Sigmoid colon (tissue), 7 donors: ENCODE measurements around the gene NELFB. TPM values are rescaled to one million over a fixed set of nuclear protein-coding genes. Genes with fewer than 3 reads are reported as not detected.

ENCODE experiments used
- DNase-seq: peaks from one replicate; pipeline ENCODE4 v3.0.0-alpha.2; 2019
- H3K27ac ChIP-seq, 4 donors: fragments of 200-600 bp; sonication (generic); one replicate each; pipeline ENCODE4 v1.5.1; 2016 to 2019; ENCODE audit warnings: mild to moderate bottlenecking in 1 of 4
- H3K27me3 ChIP-seq, 3 donors: fragments of 200-600 bp; sonication (generic); one replicate each; pipeline ENCODE4 v1.5.1; 2019; ENCODE audit warnings: mild to moderate bottlenecking in 1 of 3
- H3K36me3 ChIP-seq, 4 donors: fragments of 200-600 bp; sonication (generic); one replicate each; pipeline ENCODE4 v1.5.1; 2016 to 2019
- H3K4me1 ChIP-seq, 4 donors: fragments of 200-600 bp; sonication (generic); one replicate each; pipeline ENCODE4 v1.5.1; 2017 to 2019
- H3K4me3 ChIP-seq, 4 donors: fragments of 200-600 bp; sonication (generic); one replicate each; pipeline ENCODE4 v1.5.1; 2017 to 2019; ENCODE audit warnings: mild to moderate bottlenecking in 2 of 4, moderate library complexity in 1 of 4
- H3K9me3 ChIP-seq, 4 donors: fragments of 200-600 bp in 3 of 4; sonication (generic) in 3 of 4; one replicate each; pipeline versions ENCODE4 v1.5.1 to v1.6.1; 2013 to 2019
- EP300 ChIP-seq, 4 donors: sonication (generic); formaldehyde crosslinking; IDR thresholded peaks; one replicate each; pipeline ENCODE4 v1.6.1; 2017; ENCODE audit warnings: antibody characterized with exemption in 4 of 4
- POLR2A ChIP-seq, 2 donors: fragments of 450-650 bp; IDR thresholded peaks; one replicate each; pipeline ENCODE4 v1.6.1; 2016; ENCODE audit warnings: antibody characterized with exemption in 2 of 2, mild to moderate bottlenecking in 2 of 2, moderate library complexity in 2 of 2
- POLR2AphosphoS5 ChIP-seq, 4 donors: sonication (generic); formaldehyde crosslinking; IDR thresholded peaks; one replicate each; pipeline ENCODE4 v1.6.1; 2017; ENCODE audit warnings: antibody characterized with exemption in 4 of 4
- WGBS, 2 donors: extraction: QIAGEN DNeasy Blood & Tissue Kit; methylation state at CpG; one replicate each; pipeline ENCODE4 v1.1.7; 2013; 5-methylcytosine and 5-hydroxymethylcytosine counted together
- intact Hi-C: fragments of 100-400 bp; cut with DNase I; formaldehyde crosslinking; loops from one replicate; pipeline ENCODE4 v1.15.1; 2023
- polyA plus RNA-seq, 3 donors: library from polyadenylated mRNA; stranded (reverse); fragments of 200-250 nt; gene quantifications; one replicate each; pipeline ENCODE4 v1.2.3, GENCODE V29; 2013
- total RNA-seq, 4 donors: library from RNA; depleted of rRNA; stranded (reverse); fragments of >200 nt; gene quantifications; one replicate each; pipeline ENCODE4 v1.1.0, GENCODE V29; 2016
- TF ChIP-seq, protein P1 (sequence below), 4 experiments: fragments of 450-650 bp in 3 of 4; fragments of 200-600 bp in 1 of 4; IDR thresholded peaks; one replicate each; pipeline ENCODE4 v1.5.1; 2016 to 2019; ENCODE audit warnings: antibody characterized with exemption in 4 of 4, mild to moderate bottlenecking in 3 of 4, moderate library complexity in 2 of 4
- donor health status: healthy with polysubstance abuse.
- donor health status: Bipolar disorder and iron deficiency.
- donor health status: healthy.

Gene NELFB
- total and polyA plus RNA-seq, 7 donors: 24.7 to 70.5 (median 36.5) TPM

DNA sequence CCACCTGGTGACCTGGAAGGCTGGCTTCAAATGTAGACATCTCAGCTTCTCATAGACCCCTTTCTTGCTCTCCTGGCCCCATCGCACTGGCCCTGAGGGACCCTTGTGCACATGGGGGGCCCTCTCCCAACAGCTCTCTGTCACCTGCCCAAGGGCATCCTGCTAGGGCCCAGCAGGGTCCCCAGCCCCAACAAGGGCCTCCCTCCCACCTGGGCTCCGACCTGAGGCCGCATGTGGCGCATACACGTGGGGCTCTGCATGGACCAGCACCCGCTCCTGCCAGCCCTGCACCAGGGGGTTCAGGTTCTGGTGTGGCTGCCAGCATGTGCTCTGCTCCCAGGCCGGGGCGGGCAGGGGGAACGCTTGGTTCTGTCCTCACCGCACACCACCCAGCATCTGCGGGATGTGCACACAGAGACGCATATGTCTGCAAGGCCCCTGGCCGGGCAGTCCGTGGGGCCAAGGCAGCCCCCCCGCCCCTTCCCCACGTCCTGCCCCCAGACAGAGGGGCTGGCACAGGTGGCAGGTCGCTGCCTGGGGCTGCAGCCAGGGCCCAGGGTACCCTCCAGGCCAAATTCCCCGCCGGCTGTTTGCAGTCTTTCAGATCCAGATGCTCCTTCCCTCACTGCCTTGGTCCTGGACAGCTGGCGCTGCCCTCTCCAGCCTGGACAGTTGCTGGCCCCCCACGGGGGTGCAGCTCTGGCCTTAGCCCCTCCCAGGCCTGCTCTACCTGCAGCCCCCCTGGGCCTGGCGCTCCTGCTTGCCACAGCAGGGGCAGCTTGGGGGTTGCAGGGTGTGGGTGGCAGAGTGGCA, 64.8 kb downstream of the NELFB start:
- no peak for TF ChIP-seq EP300 (IDR thresholded peaks at IDR 0.05)
- TF ChIP-seq, protein P1, sequence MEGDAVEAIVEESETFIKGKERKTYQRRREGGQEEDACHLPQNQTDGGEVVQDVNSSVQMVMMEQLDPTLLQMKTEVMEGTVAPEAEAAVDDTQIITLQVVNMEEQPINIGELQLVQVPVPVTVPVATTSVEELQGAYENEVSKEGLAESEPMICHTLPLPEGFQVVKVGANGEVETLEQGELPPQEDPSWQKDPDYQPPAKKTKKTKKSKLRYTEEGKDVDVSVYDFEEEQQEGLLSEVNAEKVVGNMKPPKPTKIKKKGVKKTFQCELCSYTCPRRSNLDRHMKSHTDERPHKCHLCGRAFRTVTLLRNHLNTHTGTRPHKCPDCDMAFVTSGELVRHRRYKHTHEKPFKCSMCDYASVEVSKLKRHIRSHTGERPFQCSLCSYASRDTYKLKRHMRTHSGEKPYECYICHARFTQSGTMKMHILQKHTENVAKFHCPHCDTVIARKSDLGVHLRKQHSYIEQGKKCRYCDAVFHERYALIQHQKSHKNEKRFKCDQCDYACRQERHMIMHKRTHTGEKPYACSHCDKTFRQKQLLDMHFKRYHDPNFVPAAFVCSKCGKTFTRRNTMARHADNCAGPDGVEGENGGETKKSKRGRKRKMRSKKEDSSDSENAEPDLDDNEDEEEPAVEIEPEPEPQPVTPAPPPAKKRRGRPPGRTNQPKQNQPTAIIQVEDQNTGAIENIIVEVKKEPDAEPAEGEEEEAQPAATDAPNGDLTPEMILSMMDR (IDR thresholded peaks at IDR 0.05): no peak
- TF ChIP-seq POLR2AphosphoS5 (IDR thresholded peaks at IDR 0.05): no peak
- no peak for TF ChIP-seq POLR2A (IDR thresholded peaks at IDR 0.05)
- peaks cover 13 to 29% (median 27%) of the 10 kb centered on the region in 3 donors for H3K27me3 ChIP-seq
- 86 to 93% methylated on average over 22 of the region's 22 CpGs for WGBS, 2 donors
- no peaks in the 10 kb centered on the region for H3K9me3 ChIP-seq
- intact Hi-C loops: no loop called here
- H3K36me3 ChIP-seq: no peaks in the 10 kb centered on the region
- no peak overlapping the region for H3K27ac ChIP-seq
- no peak overlapping the region for H3K4me3 ChIP-seq
- peaks cover 0 to 25% (median 15%) of the 10 kb centered on the region in 4 donors for H3K4me1 ChIP-seq
- peak; percentile 53 for DNase-seq

DNA sequence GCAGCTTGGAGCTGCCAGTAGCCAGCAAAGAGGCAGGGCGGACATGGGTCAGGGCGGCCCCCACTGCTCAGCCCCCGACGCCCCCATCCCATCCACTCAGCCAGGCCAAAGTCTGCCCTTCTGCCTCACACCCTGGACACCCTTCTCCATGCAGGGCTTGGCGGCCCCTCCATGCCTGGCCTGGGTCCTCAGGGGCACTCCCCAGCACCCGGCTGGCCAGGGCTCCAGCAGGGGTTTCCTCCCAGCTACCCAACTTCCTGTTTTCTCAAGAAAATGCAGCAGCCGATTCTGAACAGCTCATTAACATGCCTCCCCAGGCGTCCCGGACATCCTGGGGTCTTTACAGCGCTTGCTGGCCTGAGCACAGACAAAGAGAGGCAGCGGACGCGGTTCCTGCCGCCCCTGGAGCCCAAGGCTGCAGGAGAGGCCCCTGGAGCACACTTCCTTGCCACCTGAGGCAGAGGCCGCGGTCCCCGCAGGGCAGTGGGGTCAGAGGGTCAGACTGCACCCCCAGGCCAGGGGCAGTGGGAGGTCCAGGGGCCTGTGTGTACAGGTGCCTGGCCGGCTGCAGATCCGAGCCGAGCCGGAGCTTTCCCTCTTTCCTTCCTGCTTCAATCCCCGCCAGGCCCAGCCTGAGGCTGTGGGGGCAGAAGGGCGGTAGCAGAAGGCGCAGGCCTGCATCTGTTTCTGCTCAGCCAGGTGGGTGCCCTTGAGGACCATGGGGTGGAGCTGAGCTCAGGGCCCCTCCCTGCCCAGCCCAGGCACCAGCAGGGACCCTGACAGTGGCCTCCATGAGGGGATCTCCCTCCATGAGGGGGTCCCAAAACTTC, 65.6 kb downstream of the NELFB start:
- H3K4me1 ChIP-seq: peaks cover 0 to 17% (median 10%) of the 10 kb centered on the region in 4 donors
- H3K27me3 ChIP-seq: peaks cover 13 to 23% (median 19%) of the 10 kb centered on the region in 3 donors
- H3K27ac ChIP-seq: no peak overlapping the region
- WGBS, 2 donors: 48 to 82% methylated on average over 24 of the region's 24 CpGs
- intact Hi-C loops: no loop called here
- no peaks in the 10 kb centered on the region for H3K36me3 ChIP-seq
- peak; percentile 59 for DNase-seq
- H3K9me3 ChIP-seq: no peaks in the 10 kb centered on the region
- TF ChIP-seq EP300 (IDR thresholded peaks at IDR 0.05): no peak
- TF ChIP-seq, protein P1 (IDR thresholded peaks at IDR 0.05): no peak
- TF ChIP-seq POLR2AphosphoS5 (IDR thresholded peaks at IDR 0.05): no peak
- no peak for TF ChIP-seq POLR2A (IDR thresholded peaks at IDR 0.05)
- H3K4me3 ChIP-seq: no peak overlapping the region

DNA sequence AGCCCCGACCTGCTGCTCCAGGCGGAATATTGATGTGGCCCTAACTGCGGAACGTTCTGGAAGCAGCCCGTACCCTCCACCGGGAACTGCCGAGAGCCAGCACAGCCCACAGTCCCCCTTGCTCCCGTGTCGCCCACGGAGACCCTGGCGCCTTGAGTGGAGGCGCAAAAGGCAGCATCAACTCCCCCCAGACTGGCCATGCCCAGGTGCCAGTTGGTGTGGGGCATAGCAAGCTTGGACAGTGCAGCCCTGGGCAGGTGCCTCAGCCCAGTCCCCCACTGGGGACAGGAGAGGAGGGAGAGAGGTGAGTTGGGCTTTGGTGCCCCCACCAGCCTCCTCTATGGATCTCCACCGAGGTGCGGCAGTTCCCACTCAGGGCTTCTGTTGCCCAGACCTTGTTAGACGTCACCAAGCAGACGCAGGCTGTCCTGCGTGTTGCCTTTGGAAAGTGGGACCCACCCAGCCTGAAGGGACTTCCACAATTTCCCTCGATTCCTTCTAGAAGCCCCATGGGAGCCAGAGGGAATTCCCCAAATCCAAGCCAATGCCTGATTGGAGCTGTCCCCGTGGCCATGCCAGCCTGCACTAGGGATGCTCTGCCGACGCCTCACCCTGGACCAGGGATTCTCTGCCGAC, 66.7 kb downstream of the NELFB start:
- Histone ChIP-seq H3K9me3 (no peaks in the 10 kb centered on the region), H3K27ac (no peak overlapping the region), H3K27me3 (peaks cover 2 to 13% (median 8%) of the 10 kb centered on the region in 3 donors), H3K4me1 (peaks cover 0 to 6% (median under 1%) of the 10 kb centered on the region in 4 donors), H3K4me3 (no peak overlapping the region), H3K36me3 (no peaks in the 10 kb centered on the region)
- DNase-seq: peak; percentile 38
- intact Hi-C loops: no loop called here
- 94 to 95% methylated on average over 22 of the region's 22 CpGs for WGBS, 2 donors
- TF ChIP-seq POLR2A (IDR thresholded peaks at IDR 0.05): no peak
- TF ChIP-seq, protein P1 (IDR thresholded peaks at IDR 0.05): no peak
- TF ChIP-seq POLR2AphosphoS5 (IDR thresholded peaks at IDR 0.05): no peak
- no peak for TF ChIP-seq EP300 (IDR thresholded peaks at IDR 0.05)

Other genes with a start within 250 kb of the NELFB start
- gene ABCA2, start 227.1 kb upstream of the NELFB start, total RNA-seq: 10 to 100 TPM in 3 of 4 donors, 1 to 10 TPM in 1; 9.2 to 19.7 (median 13.2) TPM
- 10 to 100 TPM in 1 of 3 donors, 1 to 10 TPM in 2; 6.0 to 28.6 (median 9.0) TPM for gene ABCA2, start 227.1 kb upstream of the NELFB start, polyA plus RNA-seq
- gene FUT7, start 223.2 kb upstream of the NELFB start, total RNA-seq: 1 to 10 TPM in 1 of 4 donors, under 1 TPM in 2, not detected in 1; 0.36 to 1.3 (median 0.41) TPM
- 1 to 10 TPM in 1 of 3 donors, not detected in 2; 1.3 TPM for gene FUT7, start 223.2 kb upstream of the NELFB start, polyA plus RNA-seq
- 100 to 1,000 TPM in 1 of 4 donors, 10 to 100 TPM in 3; 21.4 to 101 (median 42.4) TPM for gene NPDC1, start 209.2 kb upstream of the NELFB start, total RNA-seq
- gene NPDC1, start 209.2 kb upstream of the NELFB start, polyA plus RNA-seq: 100 to 1,000 TPM in 1 of 3 donors, 10 to 100 TPM in 2; 47.9 to 118 (median 91.9) TPM
- gene ENTPD2, start 201.3 kb upstream of the NELFB start, total RNA-seq: 1 to 10 TPM in 3 of 4 donors, not detected in 1; 1.2 to 2.2 (median 2.1) TPM
- 1 to 10 TPM in 2 of 3 donors, under 1 TPM in 1; 0.92 to 6.4 (median 3.0) TPM for gene ENTPD2, start 201.3 kb upstream of the NELFB start, polyA plus RNA-seq
- gene SAPCD2, start 184.8 kb upstream of the NELFB start, total RNA-seq: under 1 TPM in 1 of 4 donors, not detected in 3; 0.81 TPM
- gene SAPCD2, start 184.8 kb upstream of the NELFB start, polyA plus RNA-seq: 10 to 100 TPM in 1 of 3 donors, 1 to 10 TPM in 2; 3.6 to 16.4 (median 3.7) TPM
- gene UAP1L1, start 177.8 kb upstream of the NELFB start, total RNA-seq: 1 to 10 TPM; 2.9 to 9.1 (median 4.8) TPM
- gene UAP1L1, start 177.8 kb upstream of the NELFB start, polyA plus RNA-seq: 1 to 10 TPM; 4.2 to 9.6 (median 6.0) TPM
- gene MAN1B1, start 168.3 kb upstream of the NELFB start, total RNA-seq: 10 to 100 TPM; 27.8 to 34.9 (median 28.7) TPM
- 10 to 100 TPM; 12.0 to 52.0 (median 14.1) TPM for gene MAN1B1, start 168.3 kb upstream of the NELFB start, polyA plus RNA-seq
- 100 to 1,000 TPM in 2 of 4 donors, 10 to 100 TPM in 2; 88.5 to 140 (median 111) TPM for gene DPP7, start 140.6 kb upstream of the NELFB start, total RNA-seq
- gene DPP7, start 140.6 kb upstream of the NELFB start, polyA plus RNA-seq: 100 to 1,000 TPM in 1 of 3 donors, 10 to 100 TPM in 2; 26.6 to 158 (median 36.6) TPM
- gene GRIN1, start 116.2 kb upstream of the NELFB start, total RNA-seq: 1 to 10 TPM in 1 of 4 donors, under 1 TPM in 3; 0.16 to 1.1 (median 0.38) TPM
- under 1 TPM in 1 of 3 donors, not detected in 2; 0.69 TPM for gene GRIN1, start 116.2 kb upstream of the NELFB start, polyA plus RNA-seq
- under 1 TPM in 1 of 4 donors, not detected in 3; 0.68 TPM for gene LRRC26, start 85.3 kb upstream of the NELFB start, total RNA-seq
- gene LRRC26, start 85.3 kb upstream of the NELFB start, polyA plus RNA-seq: 1 to 10 TPM; 1.2 to 6.3 (median 1.4) TPM
- not detected for gene TMEM210, start 83.3 kb upstream of the NELFB start, total RNA-seq
- under 1 TPM in 1 of 3 donors, not detected in 2; 0.12 TPM for gene TMEM210, start 83.3 kb upstream of the NELFB start, polyA plus RNA-seq
- 10 to 100 TPM; 21.0 to 27.4 (median 24.6) TPM for gene ANAPC2, start 66.8 kb upstream of the NELFB start, total RNA-seq
- gene ANAPC2, start 66.8 kb upstream of the NELFB start, polyA plus RNA-seq: 10 to 100 TPM; 12.5 to 49.3 (median 13.2) TPM
- 100 to 1,000 TPM in 1 of 4 donors, 10 to 100 TPM in 3; 39.6 to 122 (median 76.3) TPM for gene SSNA1, start 66.7 kb upstream of the NELFB start, total RNA-seq
- 100 to 1,000 TPM in 2 of 3 donors, 10 to 100 TPM in 1; 93.2 to 112 (median 105) TPM for gene SSNA1, start 66.7 kb upstream of the NELFB start, polyA plus RNA-seq
- 1 to 10 TPM; 3.0 to 4.6 (median 3.8) TPM for gene TPRN, start 54.6 kb upstream of the NELFB start, total RNA-seq
- 10 to 100 TPM; 64.9 to 80.5 (median 78.1) TPM for gene TPRN, start 54.6 kb upstream of the NELFB start, polyA plus RNA-seq
- gene TMEM203, start 49.7 kb upstream of the NELFB start, total RNA-seq: 10 to 100 TPM; 24.8 to 33.4 (median 29.1) TPM
- gene TMEM203, start 49.7 kb upstream of the NELFB start, polyA plus RNA-seq: 10 to 100 TPM; 27.5 to 42.0 (median 38.4) TPM
- 10 to 100 TPM in 1 of 4 donors, 1 to 10 TPM in 3; 3.8 to 12.7 (median 5.1) TPM for gene NDOR1, start 49.6 kb upstream of the NELFB start, total RNA-seq
- 10 to 100 TPM in 1 of 3 donors, 1 to 10 TPM in 2; 5.4 to 20.2 (median 6.0) TPM for gene NDOR1, start 49.6 kb upstream of the NELFB start, polyA plus RNA-seq
- gene RNF208, start 33.1 kb upstream of the NELFB start, total RNA-seq: 1 to 10 TPM in 2 of 4 donors, under 1 TPM in 1, not detected in 1; 0.54 to 1.9 (median 1.1) TPM
- gene RNF208, start 33.1 kb upstream of the NELFB start, polyA plus RNA-seq: 1 to 10 TPM; 4.8 to 8.8 (median 5.5) TPM
- under 1 TPM in 1 of 4 donors, not detected in 3; 0.33 TPM for gene CYSRT1, start 30.2 kb upstream of the NELFB start, total RNA-seq
- gene CYSRT1, start 30.2 kb upstream of the NELFB start, polyA plus RNA-seq: 1 to 10 TPM in 1 of 3 donors, under 1 TPM in 1, not detected in 1; 0.54 to 1.2 TPM
- gene RNF224, start 27.8 kb upstream of the NELFB start, total RNA-seq: not detected
- gene RNF224, start 27.8 kb upstream of the NELFB start, polyA plus RNA-seq: under 1 TPM in 1 of 3 donors, not detected in 2; 0.04 TPM
- gene SLC34A3, start 24.4 kb upstream of the NELFB start, total RNA-seq: not detected
- not detected for gene SLC34A3, start 24.4 kb upstream of the NELFB start, polyA plus RNA-seq
- 100 to 1,000 TPM; 141 to 196 (median 164) TPM for gene TUBB4B, start 14.0 kb upstream of the NELFB start, total RNA-seq
- gene TUBB4B, start 14.0 kb upstream of the NELFB start, polyA plus RNA-seq: 100 to 1,000 TPM; 292 to 505 (median 444) TPM
- gene STPG3, start 4.0 kb upstream of the NELFB start, total RNA-seq: not detected
- gene STPG3, start 4.0 kb upstream of the NELFB start, polyA plus RNA-seq: not detected
- gene TOR4A, start 22.4 kb downstream of the NELFB start, total RNA-seq: 1 to 10 TPM; 3.8 to 4.3 (median 3.9) TPM
- gene TOR4A, start 22.4 kb downstream of the NELFB start, polyA plus RNA-seq: 10 to 100 TPM in 1 of 3 donors, 1 to 10 TPM in 2; 5.1 to 33.0 (median 6.6) TPM
- 1 to 10 TPM in 3 of 4 donors, not detected in 1; 1.8 to 2.9 (median 2.8) TPM for gene NRARP, start 46.9 kb downstream of the NELFB start, total RNA-seq
- gene NRARP, start 46.9 kb downstream of the NELFB start, polyA plus RNA-seq: 10 to 100 TPM; 20.4 to 24.7 (median 24.0) TPM
- gene EXD3, start 167.8 kb downstream of the NELFB start, total RNA-seq: 10 to 100 TPM in 2 of 4 donors, 1 to 10 TPM in 2; 8.9 to 25.5 (median 11.8) TPM
- gene EXD3, start 167.8 kb downstream of the NELFB start, polyA plus RNA-seq: 10 to 100 TPM; 18.0 to 29.7 (median 26.6) TPM
- gene NOXA1, start 168.1 kb downstream of the NELFB start, total RNA-seq: 1 to 10 TPM; 1.4 to 3.3 (median 2.9) TPM
- 10 to 100 TPM; 15.0 to 16.4 (median 15.4) TPM for gene NOXA1, start 168.1 kb downstream of the NELFB start, polyA plus RNA-seq
- under 1 TPM in 1 of 4 donors, not detected in 3; 0.71 TPM for gene ENTPD8, start 186.0 kb downstream of the NELFB start, total RNA-seq
- gene ENTPD8, start 186.0 kb downstream of the NELFB start, polyA plus RNA-seq: 10 to 100 TPM; 32.4 to 65.3 (median 44.4) TPM
- 10 to 100 TPM; 21.8 to 33.8 (median 27.4) TPM for gene NSMF, start 204.0 kb downstream of the NELFB start, total RNA-seq
- 10 to 100 TPM; 24.0 to 50.4 (median 42.4) TPM for gene NSMF, start 204.0 kb downstream of the NELFB start, polyA plus RNA-seq